K562 (cell line): Measurements from ENCODE around the gene PRKAA1. TPM values are rescaled to one million over a fixed set of nuclear protein-coding genes. Genes with fewer than 3 reads are reported as not detected.
A peak's percentile ranks its signal among the peaks of the same experiment; 100 is the strongest.

Experiments used
- CXXC5 ChIP-seq: fragments of 250-450 bp; sonication (Bioruptor Pico); IDR thresholded peaks from 2 replicates; pipeline ENCODE4 v1.8.0; 2022; ENCODE audit warnings: inconsistent platforms, mild to moderate bottlenecking, moderate library complexity
- ELK3 ChIP-seq: fragments of 450-650 bp; formaldehyde crosslinking; IDR thresholded peaks from 2 replicates; pipeline ENCODE4 v1.4.0; 2020; ENCODE audit warnings: mild to moderate bottlenecking
- FOXJ2 ChIP-seq: fragments of 200-800 bp; sonication (Bioruptor generic); IDR thresholded peaks from 2 replicates; pipeline ENCODE4 v1.6.1; 2016; ENCODE audit warnings: missing genetic modification characterization, missing compliant biosample characterization
- MBD2 ChIP-seq: sonication (generic); IDR thresholded peaks from 2 replicates; pipeline ENCODE4 v1.6.1; 2016; ENCODE audit warnings: low read depth, borderline replicate concordance
- NCOR1 ChIP-seq: fragments of 450-650 bp; IDR thresholded peaks from 2 replicates; pipeline ENCODE4 v1.6.1; 2016; ENCODE audit warnings: mild to moderate bottlenecking, moderate library complexity
- POLR2H ChIP-seq: IDR thresholded peaks from 2 replicates; pipeline ENCODE4 v1.6.1; 2016; ENCODE audit warnings: missing genetic modification characterization, low read depth, mild to moderate bottlenecking, control low read depth, missing compliant biosample characterization, moderate library complexity
- POU5F1 ChIP-seq: fragments of 150-350 bp; IDR thresholded peaks from 2 replicates; pipeline ENCODE4 v1.6.1; 2014; ENCODE audit warnings: borderline replicate concordance, low read length, low read depth, mild to moderate bottlenecking; ENCODE audit not compliant: partially characterized antibody
- TARDBP ChIP-seq: fragments of 450-650 bp; IDR thresholded peaks from 2 replicates; pipeline ENCODE4 v1.6.1; 2016
- TFAP4 ChIP-seq: sonication (generic); formaldehyde crosslinking; IDR thresholded peaks from 2 replicates; pipeline ENCODE4 v1.8.0; 2022; ENCODE audit warnings: missing genetic modification reagents, mild to moderate bottlenecking, moderate library complexity, borderline replicate concordance
- TRIM25 ChIP-seq: fragments of 450-650 bp; IDR thresholded peaks from 2 replicates; pipeline ENCODE4 v1.7.0; 2016; ENCODE audit warnings: borderline replicate concordance
- ZBTB9 ChIP-seq: fragments of 450-650 bp; formaldehyde crosslinking; IDR thresholded peaks from 2 replicates; pipeline ENCODE4 v1.4.0; 2020; ENCODE audit warnings: mild to moderate bottlenecking, moderate library complexity
- ZFPM2 ChIP-seq: fragments of 250-450 bp; sonication (Bioruptor Pico); IDR thresholded peaks from 2 replicates; pipeline ENCODE4 v1.5.1; 2022; ENCODE audit warnings: mild to moderate bottlenecking
- ZNF280B ChIP-seq: fragments of 250-450 bp; sonication (Bioruptor Pico); IDR thresholded peaks from 2 replicates; pipeline ENCODE4 v1.5.1; 2021; ENCODE audit warnings: mild to moderate bottlenecking
- ZNF507 ChIP-seq: conservative IDR thresholded peaks from 2 replicates; pipeline ENCODE4 v1.6.1; 2017; ENCODE audit warnings: missing genetic modification characterization, missing compliant biosample characterization
- ZNF740 ChIP-seq, 3 experiments: fragments of 200-800 bp in 1 of 3; sonication (Bioruptor generic) in 1 of 3; sonication (generic) in 1 of 3; formaldehyde crosslinking in 1 of 3; IDR thresholded peaks; 2 replicates each; pipeline versions ENCODE4 v1.6.1 to v1.8.0; 2016 to 2022; ENCODE audit warnings: mild to moderate bottlenecking in 2 of 3, missing compliant biosample characterization in 2 of 3, missing genetic modification characterization in 2 of 3, missing genetic modification reagents in 1 of 3
- ZSCAN29 ChIP-seq: fragments of 450-650 bp; IDR thresholded peaks from 2 replicates; pipeline ENCODE4 v1.6.1; 2017
- polyA plus RNA-seq, 8 experiments: library from polyadenylated mRNA; depleted of rRNA in 4 of 8; stranded (reverse) in 5 of 8; unstranded in 3 of 8; fragments of >200 nt; fragmentation: Nextera tagmentation in 2 of 8; fragmentation: Illumina TruSeq in 1 of 8; extraction: Ambion mirVana in 2 of 8; extraction: Trizol in 1 of 8; gene quantifications; 2 replicates each; pipeline versions ENCODE4 v1.2.1 to v1.2.3, GENCODE V29; 2011 to 2014; ENCODE audit warnings: inconsistent platforms in 1 of 8, missing spikeins in 1 of 8
- total RNA-seq, 7 experiments: library from RNA; depleted of rRNA in 6 of 7; stranded (reverse); fragments of >200 nt in 6 of 7; fragmentation: Illumina TruSeq in 2 of 7; extraction: Trizol in 2 of 7; gene quantifications; 2 replicates each; pipeline versions ENCODE4 v1.2.1 to v1.2.3, GENCODE V29; 2011 to 2021; ENCODE audit warnings: low replicate concordance in 1 of 7

The PRKAA1 gene
- total and polyA plus RNA-seq, 9 of the 15 experiments (the other 6 are each of a cell fraction or from before 2014, with no cell fraction given), result 24.5 to 84.0 (median 51.4) TPM

- no peak for TF ChIP-seq ELK3
- peak; percentile 30 for TF ChIP-seq POU5F1
- TF ChIP-seq ZBTB9 (CRISPR knock-in tag), result no peak
- TF ChIP-seq ZNF507, result no peak
- TF ChIP-seq FOXJ2 (tag), result no peak
- no peak for TF ChIP-seq ZFPM2 (CRISPR knock-in tag)
- no peak for TF ChIP-seq ZNF740 (CRISPR knock-in tag; IDR thresholded peaks at IDR 0.05)
- no peak for TF ChIP-seq ZNF740 (tag; IDR thresholded peaks at IDR 0.05)
- no peak for TF ChIP-seq ZSCAN29
- no peak for TF ChIP-seq ZNF280B (CRISPR knock-in tag)
- no peak for TF ChIP-seq TRIM25
- no peak for TF ChIP-seq MBD2
- TF ChIP-seq TARDBP, result no peak
- TF ChIP-seq CXXC5 (CRISPR knock-in tag), result peak; percentile 23
- TF ChIP-seq POLR2H (tag), result no peak
- TF ChIP-seq TFAP4, result no peak
- no peak for TF ChIP-seq NCOR1
These were observed 43.1 kb downstream of the PRKAA1 start (continued) for GRCh38 chr5:40755093-40755406.
